Measurements from ENCODE around the gene FRS2. TPM values are rescaled to one million over a fixed set of nuclear protein-coding genes. Genes with fewer than 3 reads are reported as not detected.

The FRS2 gene
- total RNA-seq, 8 experiments from 2014 or later: 20.9 to 49.0 (median 32.6) TPM

GRCh38 chr12:69511016-69511415 is 40.8 kb downstream of the FRS2 start:
- peaks cover 17 to 24% of the 10 kb centered on the region in 2 donors for H3K4me1 ChIP-seq (replicated peaks in 1 of 2)
- no peak for ATAC-seq (replicated peaks in 6 of 8)
- no peak overlapping the region for H3K4me3 ChIP-seq
- 70 to 100% (median 100%) methylated on average over 1 of the region's 1 CpG; no CpG with 5 or more reads in 4 of the 10 experiments for WGBS, 10 experiments
- in situ Hi-C loops (cut with MboI; ENCODE audit: low pct_unique_long_range_greater_than_20kb in 2 of 9, low sequenced_read_pairs in 9 of 9, unreplicated experiment in 9 of 9): no loop called here
- H3K27ac ChIP-seq: no peak overlapping the region

- ATAC-seq (replicated peaks in 6 of 8): no peak
- in situ Hi-C loops (cut with MboI; ENCODE audit: low pct_unique_long_range_greater_than_20kb in 2 of 9, low sequenced_read_pairs in 9 of 9, unreplicated experiment in 9 of 9): no loop called here
- 58 to 85% (median 75%) methylated on average over 2 to 5 of the region's 6 CpGs for WGBS, 10 experiments
- H3K4me3 ChIP-seq: no peak overlapping the region
- H3K4me1 ChIP-seq (replicated peaks in 1 of 2): peaks cover 17 to 24% of the 10 kb centered on the region in 2 donors
- H3K27ac ChIP-seq: no peak overlapping the region
Measured at GRCh38 chr12:69511469-69512267, 41.5 kb downstream of the FRS2 start.

- Histone ChIP-seq H3K4me1 (replicated peaks in 1 of 2) (peaks cover 17 to 24% of the 10 kb centered on the region in 2 donors), H3K27ac (no peak overlapping the region), H3K4me3 (no peak overlapping the region)
- no peak for ATAC-seq (replicated peaks in 6 of 8)
- in situ Hi-C loops (cut with MboI; ENCODE audit: low pct_unique_long_range_greater_than_20kb in 2 of 9, low sequenced_read_pairs in 9 of 9, unreplicated experiment in 9 of 9): no loop called here
- 51 to 94% (median 88%) methylated on average over 1 to 2 of the region's 2 CpGs for WGBS, 10 experiments
Measured at GRCh38 chr12:69512820-69513219, 42.6 kb downstream of the FRS2 start.

- WGBS, 10 experiments: 93 to 100% (median 100%) methylated on average over 1 of the region's 1 CpG; no CpG with 5 or more reads in 4 of the 10 experiments
- H3K27ac ChIP-seq: no peak overlapping the region
- no peak overlapping the region for H3K4me3 ChIP-seq
- peaks cover 17 to 24% of the 10 kb centered on the region in 2 donors for H3K4me1 ChIP-seq (replicated peaks in 1 of 2)
- no peak for ATAC-seq (replicated peaks in 6 of 8)
- in situ Hi-C loops (cut with MboI; ENCODE audit: low pct_unique_long_range_greater_than_20kb in 2 of 9, low sequenced_read_pairs in 9 of 9, unreplicated experiment in 9 of 9): no loop called here
Measured at GRCh38 chr12:69513297-69513696, 43.1 kb downstream of the FRS2 start.

GRCh38 chr12:69514111-69514510 is 43.9 kb downstream of the FRS2 start:
- no peak overlapping the region for H3K27ac ChIP-seq
- H3K4me3 ChIP-seq: no peak overlapping the region
- no peak for ATAC-seq (replicated peaks in 6 of 8)
- in situ Hi-C loops (cut with MboI; ENCODE audit: low pct_unique_long_range_greater_than_20kb in 2 of 9, low sequenced_read_pairs in 9 of 9, unreplicated experiment in 9 of 9): no loop called here
- H3K4me1 ChIP-seq (replicated peaks in 1 of 2): peaks cover 15 to 24% of the 10 kb centered on the region in 2 donors
- WGBS, 10 experiments: 80 to 100% (median 88%) methylated on average over 1 to 2 of the region's 2 CpGs; no CpG with 5 or more reads in 4 of the 10 experiments

GRCh38 chr12:69514845-69515244 is 44.7 kb downstream of the FRS2 start:
- Histone ChIP-seq H3K4me3 (no peak overlapping the region), H3K27ac (no peak overlapping the region), H3K4me1 (replicated peaks in 1 of 2) (peaks cover 8 to 21% of the 10 kb centered on the region in 2 donors)
- no peak for ATAC-seq (replicated peaks in 6 of 8)
- in situ Hi-C loops (cut with MboI; ENCODE audit: low pct_unique_long_range_greater_than_20kb in 2 of 9, low sequenced_read_pairs in 9 of 9, unreplicated experiment in 9 of 9): no loop called here

- no peak overlapping the region for H3K27ac ChIP-seq
- in situ Hi-C loops (cut with MboI; ENCODE audit: low pct_unique_long_range_greater_than_20kb in 2 of 9, low sequenced_read_pairs in 9 of 9, unreplicated experiment in 9 of 9): no loop called here
- peaks cover 2 to 15% of the 10 kb centered on the region in 2 donors for H3K4me1 ChIP-seq (replicated peaks in 1 of 2)
- 37 to 83% (median 50%) methylated on average over 2 to 5 of the region's 5 CpGs for WGBS, 10 experiments
- no peak overlapping the region for H3K4me3 ChIP-seq
- peak in 4 of 8 experiments; percentile 47 to 70 (median 62) for ATAC-seq (replicated peaks in 6 of 8)
Measured at GRCh38 chr12:69515394-69515930, 45.3 kb downstream of the FRS2 start.

GRCh38 chr12:69516950-69517349 is 46.8 kb downstream of the FRS2 start:
- 0 to 100% (median 89%) methylated on average over 1 to 2 of the region's 2 CpGs for WGBS, 10 experiments
- Histone ChIP-seq H3K4me1 (replicated peaks in 1 of 2) (peaks cover 0 to 8% of the 10 kb centered on the region in 2 donors), H3K4me3 (no peak overlapping the region), H3K27ac (no peak overlapping the region)
- in situ Hi-C loops (cut with MboI; ENCODE audit: low pct_unique_long_range_greater_than_20kb in 2 of 9, low sequenced_read_pairs in 9 of 9, unreplicated experiment in 9 of 9): no loop called here
- no peak for ATAC-seq (replicated peaks in 6 of 8)

- in situ Hi-C loops (cut with MboI; ENCODE audit: low pct_unique_long_range_greater_than_20kb in 2 of 9, low sequenced_read_pairs in 9 of 9, unreplicated experiment in 9 of 9): no loop called here
- H3K4me3 ChIP-seq: no peak overlapping the region
- ATAC-seq (replicated peaks in 6 of 8): peak in 1 of 8 experiments; percentile 42
- WGBS, 10 experiments: 10 to 100% (median 91%) methylated on average over 1 to 2 of the region's 2 CpGs
- peaks cover 0 to 8% of the 10 kb centered on the region in 2 donors for H3K4me1 ChIP-seq (replicated peaks in 1 of 2)
- no peak overlapping the region for H3K27ac ChIP-seq
Measured at GRCh38 chr12:69517406-69517805, 47.2 kb downstream of the FRS2 start.

- WGBS, 10 experiments: 62 to 100% (median 92%) methylated on average over 2 to 7 of the region's 7 CpGs
- H3K4me1 ChIP-seq (replicated peaks in 1 of 2): peaks cover 0 to 4% of the 10 kb centered on the region in 2 donors
- no peak for ATAC-seq (replicated peaks in 6 of 8)
- in situ Hi-C loops (cut with MboI; ENCODE audit: low pct_unique_long_range_greater_than_20kb in 2 of 9, low sequenced_read_pairs in 9 of 9, unreplicated experiment in 9 of 9): no loop called here
- no peak overlapping the region for H3K27ac ChIP-seq
- no peak overlapping the region for H3K4me3 ChIP-seq
Measured at GRCh38 chr12:69519871-69520270, 49.7 kb downstream of the FRS2 start.

GRCh38 chr12:69523433-69524330 is 53.5 kb downstream of the FRS2 start:
- Histone ChIP-seq H3K4me1 (replicated peaks in 1 of 2) (no peaks in the 10 kb centered on the region), H3K4me3 (no peak overlapping the region), H3K27ac (no peak overlapping the region)
- in situ Hi-C loops (cut with MboI; ENCODE audit: low pct_unique_long_range_greater_than_20kb in 2 of 9, low sequenced_read_pairs in 9 of 9, unreplicated experiment in 9 of 9): no loop called here
- WGBS, 10 experiments: 96 to 100% (median 100%) methylated on average over 1 to 5 of the region's 11 CpGs; no CpG with 5 or more reads in 6 of the 10 experiments
- no peak for ATAC-seq (replicated peaks in 6 of 8)

GRCh38 chr12:69524331-69524630 is 54.1 kb downstream of the FRS2 start:
- 80 to 100% methylated on average over 1 of the region's 2 CpGs; no CpG with 5 or more reads in 8 of the 10 experiments for WGBS, 10 experiments

More at GRCh38 chr12:69524331-69524630, 54.1 kb downstream of the FRS2 start:
- no peak overlapping the region for H3K27ac ChIP-seq
- no peaks in the 10 kb centered on the region for H3K4me1 ChIP-seq (replicated peaks in 1 of 2)
- no peak for ATAC-seq (replicated peaks in 6 of 8)
- no peak overlapping the region for H3K4me3 ChIP-seq
- in situ Hi-C loops (cut with MboI; ENCODE audit: low pct_unique_long_range_greater_than_20kb in 2 of 9, low sequenced_read_pairs in 9 of 9, unreplicated experiment in 9 of 9): no loop called here
